ENCODE results near the gene ITPR1. TPM values are rescaled to one million over a fixed set of nuclear protein-coding genes. Genes with fewer than 3 reads are reported as not detected.

The ITPR1 gene
- total RNA-seq, 4 donors from 2014 or later = 12.1 to 68.7 (median 25.6) TPM

GRCh38 chr3:4740397-4741105 lies 247.4 kb downstream of the ITPR1 start:
- no peak for TF ChIP-seq POLR2A (IDR thresholded peaks at IDR 0.05)
- TF ChIP-seq CTCF (IDR thresholded peaks at IDR 0.05) = no peak
- no peaks in the 10 kb centered on the region for H3K27me3 ChIP-seq
- 30 to 33% methylated on average over 13 of the region's 13 CpGs for WGBS, 2 donors
- no peak for DNase-seq
- peaks cover 27 to 93% (median 48%) of the 10 kb centered on the region in 3 donors for H3K4me1 ChIP-seq
- no peaks in the 10 kb centered on the region for H3K36me3 ChIP-seq
- intact Hi-C loops (cut with DNase I) = no loop called here
- no peaks in the 10 kb centered on the region for H3K9me3 ChIP-seq
- peak overlapping the region; percentile 88 to 96 (median 90) for H3K27ac ChIP-seq
- H3K4me3 ChIP-seq = peak overlapping the region in 1 of 4 donors; percentile 6

GRCh38 chr3:4741106-4741403 lies 247.9 kb downstream of the ITPR1 start:
- TF ChIP-seq POLR2A (IDR thresholded peaks at IDR 0.05) = no peak
- no peak for TF ChIP-seq CTCF (IDR thresholded peaks at IDR 0.05)
- peaks cover 27 to 93% (median 48%) of the 10 kb centered on the region in 3 donors for H3K4me1 ChIP-seq

GRCh38 chr3:4741404-4742307 lies 248.5 kb downstream of the ITPR1 start:
- H3K9me3 ChIP-seq = no peaks in the 10 kb centered on the region
- peak overlapping the region; percentile 88 to 96 (median 90) for H3K27ac ChIP-seq
- H3K27me3 ChIP-seq = no peaks in the 10 kb centered on the region
- no peak for DNase-seq
- H3K36me3 ChIP-seq = no peaks in the 10 kb centered on the region
- no peak overlapping the region for H3K4me3 ChIP-seq
- H3K4me1 ChIP-seq = peaks cover 31 to 93% (median 48%) of the 10 kb centered on the region in 3 donors
- TF ChIP-seq CTCF (IDR thresholded peaks at IDR 0.05) (no peak), POLR2A (IDR thresholded peaks at IDR 0.05) (peak in 2 of 4 donors; percentile 33 to 82)
- 22 to 24% methylated on average over 14 of the region's 14 CpGs for WGBS, 2 donors
- intact Hi-C loops (cut with DNase I) = no loop called here

More at GRCh38 chr3:4741106-4741403, 247.9 kb downstream of the ITPR1 start:
- DNase-seq = no peak
- intact Hi-C loops (cut with DNase I) = no loop called here
- H3K4me3 ChIP-seq = no peak overlapping the region
- WGBS, 2 donors = 12 to 36% methylated on average over 3 of the region's 3 CpGs
- H3K27ac ChIP-seq = peak overlapping the region; percentile 88 to 96 (median 90)
- H3K9me3 ChIP-seq = no peaks in the 10 kb centered on the region
- no peaks in the 10 kb centered on the region for H3K27me3 ChIP-seq
- no peaks in the 10 kb centered on the region for H3K36me3 ChIP-seq

GRCh38 chr3:4742359-4742758 lies 249.2 kb downstream of the ITPR1 start:
- peaks cover 32 to 90% (median 41%) of the 10 kb centered on the region in 3 donors for H3K4me1 ChIP-seq
- WGBS, 2 donors = 80 to 89% methylated on average over 4 to 5 of the region's 5 CpGs

More at GRCh38 chr3:4742359-4742758, 249.2 kb downstream of the ITPR1 start:
- intact Hi-C loops (cut with DNase I) = no loop called here
- H3K4me3 ChIP-seq = no peak overlapping the region
- H3K27me3 ChIP-seq = no peaks in the 10 kb centered on the region
- H3K27ac ChIP-seq = peak overlapping the region; percentile 88 to 96 (median 90)
- DNase-seq = no peak
- TF ChIP-seq POLR2A (IDR thresholded peaks at IDR 0.05) (no peak), CTCF (IDR thresholded peaks at IDR 0.05) (no peak)
- H3K9me3 ChIP-seq = no peaks in the 10 kb centered on the region
- H3K36me3 ChIP-seq = no peaks in the 10 kb centered on the region

Measured in esophagus squamous epithelium (tissue), 5 donors.